ENCODE data around the gene ADD3. TPM values are rescaled to one million over a fixed set of nuclear protein-coding genes. Genes with fewer than 3 reads are reported as not detected.
"Not testable (repeated sequence)": the region's sequence is repeated elsewhere in the genome, so short reads cannot be mapped to it uniquely, and the experiment has no call there.

Gene ADD3
- total RNA-seq, 1 donor from 2014 or later: 117 TPM

GRCh38 chr10:110134917-110135316 lies 127.1 kb downstream of the ADD3 start:
- intact Hi-C loops (cut with micrococcal nuclease): loop anchor here (5.0 kb wide), 2 partner anchors 72 to 92 kb away; partner anchors contain the start of gene MXI1
- ATAC-seq (no peak), DNase-seq (no peak)

GRCh38 chr10:110135836-110136235 lies 128.1 kb downstream of the ADD3 start:
- ATAC-seq, DNase-seq: not testable (repeated sequence)
- intact Hi-C loops (cut with micrococcal nuclease): loop anchor here (2.0 to 5.0 kb wide), 3 partner anchors 71 to 143 kb away; partner anchors contain the start of gene MXI1

GRCh38 chr10:110137142-110137545 lies 129.4 kb downstream of the ADD3 start:
- DNase-seq: no peak
- ATAC-seq: peak; percentile 78

GRCh38 chr10:110138197-110138812 lies 130.5 kb downstream of the ADD3 start:
- DNase-seq (no peak), ATAC-seq (peak; percentile 59)
- intact Hi-C loops (cut with micrococcal nuclease): loop anchor here (5.0 kb wide), 2 partner anchors 69 to 89 kb away; partner anchors contain the start of gene MXI1

More at GRCh38 chr10:110137142-110137545, 129.4 kb downstream of the ADD3 start:
- intact Hi-C loops (cut with micrococcal nuclease): loop anchor here (2.0 to 5.0 kb wide), 3 partner anchors 70 to 142 kb away; partner anchors contain the start of gene MXI1

- intact Hi-C loops (cut with micrococcal nuclease): no loop called here
- no peak for ATAC-seq
- no peak for DNase-seq
Observed at GRCh38 chr10:110141185-110141584, 133.4 kb downstream of the ADD3 start.

GRCh38 chr10:110141871-110142635 lies 134.3 kb downstream of the ADD3 start:
- intact Hi-C loops (cut with micrococcal nuclease): no loop called here
- ATAC-seq: peak; percentile 87
- DNase-seq: peak; percentile 81

- DNase-seq (no peak), ATAC-seq (no peak)
- intact Hi-C loops (cut with micrococcal nuclease): no loop called here
Observed at GRCh38 chr10:110142965-110143364, 135.2 kb downstream of the ADD3 start.

- intact Hi-C loops (cut with micrococcal nuclease): no loop called here
- ATAC-seq (no peak), DNase-seq (no peak)
Observed at GRCh38 chr10:110144507-110144906, 136.7 kb downstream of the ADD3 start.

- DNase-seq (no peak), ATAC-seq (no peak)
- intact Hi-C loops (cut with micrococcal nuclease): no loop called here
Observed at GRCh38 chr10:110147961-110148360, 140.2 kb downstream of the ADD3 start.

- ATAC-seq (no peak), DNase-seq (no peak)
- intact Hi-C loops (cut with micrococcal nuclease): no loop called here
Observed at GRCh38 chr10:110149259-110149658, 141.5 kb downstream of the ADD3 start.

- DNase-seq (no peak), ATAC-seq (no peak)
- intact Hi-C loops (cut with micrococcal nuclease): no loop called here
Observed at GRCh38 chr10:110150046-110150445, 142.3 kb downstream of the ADD3 start.

- no peak for DNase-seq
- ATAC-seq: no peak
- intact Hi-C loops (cut with micrococcal nuclease): no loop called here
Observed at GRCh38 chr10:110150981-110151380, 143.2 kb downstream of the ADD3 start.

- intact Hi-C loops (cut with micrococcal nuclease): no loop called here
- ATAC-seq (no peak), DNase-seq (no peak)
Observed at GRCh38 chr10:110151467-110151866, 143.7 kb downstream of the ADD3 start.

- intact Hi-C loops (cut with micrococcal nuclease): no loop called here
Observed at GRCh38 chr10:110151971-110152370, 144.2 kb downstream of the ADD3 start.

GRCh38 chr10:110153396-110153795 lies 145.6 kb downstream of the ADD3 start:
- DNase-seq (no peak), ATAC-seq (no peak)
- intact Hi-C loops (cut with micrococcal nuclease): no loop called here

More at GRCh38 chr10:110151971-110152370, 144.2 kb downstream of the ADD3 start:
- DNase-seq: no peak
- no peak for ATAC-seq

GRCh38 chr10:110156046-110156445 lies 148.3 kb downstream of the ADD3 start:
- intact Hi-C loops (cut with micrococcal nuclease): no loop called here
- ATAC-seq (no peak), DNase-seq (no peak)

- intact Hi-C loops (cut with micrococcal nuclease): no loop called here
- DNase-seq: no peak
- no peak for ATAC-seq
Observed at GRCh38 chr10:110158051-110159005, 150.5 kb downstream of the ADD3 start.

- DNase-seq (no peak), ATAC-seq (no peak)
- intact Hi-C loops (cut with micrococcal nuclease): no loop called here
Observed at GRCh38 chr10:110160081-110160480, 152.3 kb downstream of the ADD3 start.

GRCh38 chr10:110160522-110160921 lies 152.7 kb downstream of the ADD3 start:
- no peak for ATAC-seq
- intact Hi-C loops (cut with micrococcal nuclease): no loop called here

More at GRCh38 chr10:110160522-110160921, 152.7 kb downstream of the ADD3 start:
- DNase-seq: no peak
